Kidney capillary endothelial cell (primary cell): ENCODE data around the gene HOPX.
A peak's percentile ranks its signal among the peaks of the same experiment; 100 is the strongest.
"Not testable (repeated sequence)": the region's sequence is repeated elsewhere in the genome, so short reads cannot be mapped to it uniquely, and the experiment has no call there.

Experiments
- DNase-seq: peaks from one replicate; pipeline ENCODE4 v3.0.0-alpha.2; 2018; ENCODE audit warnings: low spot score

The HOPX gene

DNA sequence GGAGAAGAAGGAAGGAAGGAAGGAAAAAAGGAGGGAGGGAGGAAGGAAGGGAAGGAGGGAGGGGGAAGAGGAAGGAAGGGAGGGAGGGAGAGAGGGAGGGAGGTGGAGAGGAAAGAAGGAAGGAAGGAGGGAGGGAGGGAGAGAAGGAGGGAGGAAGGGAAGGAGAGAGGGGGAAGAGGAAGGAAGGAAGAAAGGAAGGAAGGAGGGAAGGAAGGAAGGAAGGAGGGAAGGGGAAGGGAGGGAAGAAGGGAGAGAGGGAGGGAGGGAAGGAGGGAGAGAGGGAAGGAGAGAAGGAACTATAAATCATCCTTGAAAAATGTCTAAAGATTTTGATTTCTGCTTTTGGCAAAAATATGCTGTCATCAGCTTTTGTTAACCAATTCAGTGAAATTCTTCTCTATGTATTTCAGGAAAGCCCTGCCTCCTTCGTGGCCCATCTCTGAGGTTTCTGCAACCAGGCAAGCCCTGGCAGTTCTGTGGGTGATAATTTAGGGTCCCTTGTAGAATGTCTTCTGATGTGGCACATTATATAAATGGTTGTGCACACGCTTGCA lies 7.1 kb upstream of the HOPX start:
- no peak for DNase-seq

DNA sequence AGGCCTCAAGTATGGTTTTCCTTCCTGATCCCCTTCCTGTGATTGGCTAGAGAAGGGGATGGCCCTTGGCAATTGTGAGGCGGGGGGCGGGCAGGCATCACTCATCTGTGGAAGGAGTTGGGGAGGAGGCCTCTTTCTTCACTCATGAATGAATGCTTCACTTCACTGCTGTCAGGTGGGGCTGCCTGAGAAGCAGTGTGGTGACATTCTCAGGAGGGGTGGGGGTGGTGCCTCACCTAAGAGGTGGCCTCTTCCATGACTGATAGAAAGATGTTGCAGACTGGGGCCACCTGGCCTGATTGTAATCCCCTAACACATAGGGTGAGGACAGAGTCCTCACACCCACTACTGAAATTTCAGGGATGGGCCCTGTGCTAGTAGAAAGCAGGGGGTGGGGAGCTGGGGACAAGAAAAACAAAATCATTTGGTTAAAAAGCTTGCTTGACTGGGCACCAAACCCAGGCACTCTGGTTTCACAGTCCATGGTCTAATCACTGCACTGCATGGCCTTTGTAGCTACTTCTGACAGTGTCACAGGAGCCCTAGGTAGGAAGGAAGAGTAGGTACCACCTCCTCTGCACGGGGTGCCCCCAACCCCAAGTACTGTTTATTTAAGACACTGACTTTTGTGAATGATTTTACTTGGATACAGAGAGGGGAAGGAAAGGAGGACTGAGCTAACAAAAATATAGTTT lies 5.6 kb upstream of the HOPX start:
- DNase-seq = no peak

- peak; percentile 34 for DNase-seq
Observed at GRCh38 chr4:56684320-56685050, 3.4 kb upstream of the HOPX start.

DNA sequence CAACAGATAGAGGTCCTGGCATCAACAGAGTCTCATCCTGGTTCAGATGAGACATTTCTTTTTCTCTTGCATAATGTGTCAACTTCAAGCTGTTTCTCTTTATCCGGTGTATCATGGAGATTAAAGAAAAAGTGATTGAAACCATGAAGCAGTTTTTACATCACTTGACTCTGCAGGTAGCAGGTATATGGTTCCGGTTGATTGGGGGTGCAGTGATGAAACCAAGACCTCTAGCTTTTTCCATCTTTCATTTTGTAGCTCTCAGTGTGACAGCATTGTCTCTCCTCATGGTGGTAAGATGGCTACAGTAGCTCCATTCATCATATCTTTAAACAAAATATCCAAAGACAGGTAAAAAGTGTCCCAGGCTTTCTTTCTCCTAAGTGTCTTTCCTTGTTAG lies 2.4 kb upstream of the HOPX start:
- no peak for DNase-seq

- no peak for DNase-seq
Observed at GRCh38 chr4:56681853-56682525, 893 bp upstream of the HOPX start.

DNA sequence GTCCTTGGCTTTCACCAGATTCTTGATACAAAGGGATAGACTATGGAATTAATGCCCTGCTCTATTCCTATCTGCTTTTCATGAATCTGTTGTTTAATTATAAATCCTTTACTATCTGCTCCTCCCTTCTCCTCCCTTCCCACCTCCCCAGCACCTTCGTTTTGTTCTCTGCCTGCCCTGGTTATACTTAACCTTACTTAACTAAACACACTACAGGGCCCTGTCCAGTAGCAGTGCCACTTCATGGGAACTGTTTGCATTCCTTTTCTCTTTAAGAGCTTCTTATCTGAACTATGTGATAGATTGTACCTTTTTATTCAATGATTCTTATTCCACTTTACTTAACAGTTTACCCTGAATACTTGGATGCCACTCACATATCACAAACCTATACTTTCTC lies 830 bp downstream of the HOPX start:
- DNase-seq = no peak

DNA sequence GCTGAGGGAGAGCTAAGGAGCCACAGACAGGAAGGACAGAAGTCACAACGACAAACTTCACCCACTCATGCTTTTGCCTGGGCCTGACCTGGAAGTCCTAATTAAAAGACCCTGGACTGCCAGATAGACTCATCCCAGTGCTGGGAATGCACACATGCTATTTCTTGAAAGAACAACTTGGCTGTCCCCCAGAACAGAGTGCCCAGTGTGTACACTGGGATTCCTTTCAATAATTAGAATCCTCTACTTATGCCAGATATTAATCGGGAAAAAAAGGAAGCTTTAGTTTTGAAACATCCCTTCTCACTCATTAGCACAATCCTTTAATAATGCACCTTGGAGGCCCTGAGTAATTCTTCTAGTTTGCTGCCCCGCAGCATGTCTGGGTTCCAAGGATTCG lies 3.4 kb downstream of the HOPX start:
- DNase-seq = no peak

DNA sequence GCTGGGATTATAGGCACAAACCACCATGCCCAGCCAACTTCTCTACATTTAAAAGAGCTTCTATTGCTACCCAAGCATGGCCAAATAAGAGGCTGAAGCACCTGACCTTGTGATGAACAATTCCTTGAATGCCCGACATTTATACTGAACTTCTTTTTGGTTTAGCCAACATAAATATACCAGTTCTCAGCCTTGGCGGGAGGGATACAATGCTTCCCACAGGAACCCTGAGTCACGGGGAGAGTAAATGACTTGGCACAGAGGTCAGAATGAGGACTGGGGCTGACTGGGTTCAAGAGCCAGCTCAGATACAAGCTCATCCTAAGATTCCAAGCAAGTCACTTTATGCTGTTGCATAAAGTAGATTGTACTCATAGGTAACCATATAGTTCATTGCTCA lies 6.1 kb downstream of the HOPX start:
- DNase-seq = no peak

DNA sequence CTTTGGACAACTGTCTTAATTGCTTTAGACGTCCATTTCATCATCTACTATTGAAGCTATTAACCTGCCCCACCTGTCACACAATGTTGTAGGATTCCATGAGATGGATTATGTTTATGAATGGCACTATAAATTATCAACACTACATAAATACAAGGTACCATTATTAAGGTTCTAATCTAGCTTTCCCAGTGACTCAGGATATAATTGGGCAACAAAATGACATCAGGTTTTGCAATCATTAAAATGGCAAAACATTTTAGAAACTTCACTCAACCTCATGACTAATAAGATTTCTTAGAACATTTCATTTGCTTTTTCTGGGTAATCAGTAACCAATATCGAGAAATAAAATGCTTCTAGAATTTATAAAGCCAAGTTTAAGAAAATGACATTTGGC lies 9.2 kb downstream of the HOPX start:
- DNase-seq = no peak

GRCh38 chr4:56671373-56671772 lies 9.7 kb downstream of the HOPX start:
- DNase-seq = no peak

DNA sequence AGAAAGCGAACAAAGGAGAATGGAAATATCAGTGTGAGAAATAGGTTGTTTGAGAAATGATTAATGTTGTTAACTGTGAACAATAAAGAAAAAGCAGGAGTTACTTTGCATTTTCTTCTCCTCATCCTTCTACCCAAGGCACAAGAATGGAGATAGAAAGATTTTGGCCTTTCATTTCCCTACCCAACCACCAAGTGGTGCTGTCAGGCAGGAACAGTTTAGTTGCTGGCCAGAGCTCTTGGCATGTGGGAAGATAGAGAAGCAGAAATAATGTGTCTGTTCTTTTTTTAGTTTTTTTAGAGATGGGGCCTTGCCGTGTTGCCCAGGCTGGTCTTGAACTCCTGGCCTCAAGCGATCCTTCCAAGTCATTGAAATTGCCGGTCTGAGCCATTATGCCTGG lies 12.8 kb downstream of the HOPX start:
- no peak for DNase-seq

DNA sequence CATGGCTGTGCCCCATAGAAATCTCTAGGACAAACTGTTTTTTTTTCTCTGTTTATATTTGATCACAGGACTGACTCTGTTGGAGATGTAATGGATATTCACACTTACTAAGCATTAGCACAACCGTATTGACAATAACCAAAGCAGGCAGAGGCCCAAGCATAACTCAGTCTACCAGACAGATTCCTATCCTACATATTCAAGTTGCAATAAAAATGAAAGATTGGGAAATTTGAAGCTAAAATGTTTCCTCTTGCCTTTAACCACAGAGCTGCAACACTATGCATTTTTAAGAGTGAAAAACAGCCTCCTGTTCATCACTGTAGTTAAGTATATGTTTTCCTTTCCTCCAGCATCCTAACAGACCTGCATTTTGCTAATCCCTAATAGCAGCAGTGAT lies 13.7 kb downstream of the HOPX start:
- not testable (repeated sequence) for DNase-seq

DNA sequence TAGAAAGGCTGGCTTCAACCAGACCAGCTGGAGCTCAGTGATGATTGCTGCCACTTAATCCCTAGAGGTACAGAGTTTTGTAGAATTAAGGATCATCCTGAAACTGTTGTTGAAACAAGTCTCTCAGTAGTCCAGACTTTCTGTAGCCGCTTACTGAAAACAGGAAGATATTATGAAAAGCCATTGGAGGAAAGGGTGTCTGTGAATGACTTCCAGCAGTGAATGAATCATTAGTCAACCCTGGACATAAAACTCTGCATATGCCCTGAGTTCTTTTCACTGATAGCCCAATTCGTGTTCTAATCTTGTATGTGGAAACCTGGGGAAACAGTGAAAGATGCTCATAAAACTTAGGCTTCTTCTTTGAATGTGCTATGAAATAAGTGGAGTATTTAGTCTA lies 14.8 kb downstream of the HOPX start:
- DNase-seq = no peak

GRCh38 chr4:56665781-56666180 lies 15.3 kb downstream of the HOPX start:
- DNase-seq = no peak

DNA sequence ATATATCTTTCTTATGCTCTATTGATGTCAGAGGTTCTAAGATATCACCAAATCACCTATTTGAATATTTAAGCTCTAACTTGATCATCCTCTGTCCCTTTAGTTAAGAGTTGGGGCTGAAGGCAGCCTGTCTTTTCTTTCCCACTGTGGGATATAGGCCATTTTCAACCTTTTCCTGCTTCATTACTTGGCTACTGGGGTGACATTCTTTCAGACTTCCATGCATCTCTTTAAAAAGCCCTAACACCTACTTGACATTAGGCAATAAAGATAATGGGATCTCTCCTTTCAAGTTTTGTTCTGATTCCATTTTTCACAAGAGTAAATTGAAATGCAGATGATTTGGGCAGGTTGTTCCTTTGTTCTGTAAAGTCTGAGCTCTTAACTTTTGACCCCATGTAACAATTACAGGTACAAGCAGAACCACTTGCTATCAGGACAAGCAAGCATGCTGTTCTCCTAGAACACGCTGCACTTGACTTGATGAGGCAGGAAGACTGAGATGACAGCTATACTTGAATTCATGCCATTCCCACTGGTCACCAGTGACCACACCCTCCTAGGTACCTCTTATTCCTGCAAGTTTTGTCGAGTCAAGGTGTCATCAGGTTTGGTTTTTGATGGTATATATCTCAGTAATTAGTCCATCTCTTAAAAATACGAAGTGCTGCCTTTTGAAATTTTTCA lies 18.2 kb downstream of the HOPX start:
- no peak for DNase-seq

DNA sequence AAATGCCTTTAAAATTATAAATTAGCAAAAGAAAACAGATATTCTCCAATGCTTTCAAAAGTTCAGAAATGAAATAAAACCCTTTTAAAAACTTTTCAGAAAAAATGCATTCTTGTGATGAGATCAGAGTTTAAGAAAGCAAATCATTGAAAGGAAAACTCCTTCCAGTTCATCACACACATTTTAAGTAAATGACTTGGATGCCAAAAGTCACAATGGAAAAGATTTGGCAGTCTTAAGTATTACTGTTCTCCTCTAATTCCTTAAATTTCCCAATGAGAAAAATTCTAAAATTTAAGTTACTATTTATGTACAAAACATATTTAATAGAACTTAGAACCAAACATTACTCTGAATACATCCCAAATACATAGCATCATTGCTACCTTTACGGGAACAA lies 21.1 kb downstream of the HOPX start:
- DNase-seq = no peak

DNA sequence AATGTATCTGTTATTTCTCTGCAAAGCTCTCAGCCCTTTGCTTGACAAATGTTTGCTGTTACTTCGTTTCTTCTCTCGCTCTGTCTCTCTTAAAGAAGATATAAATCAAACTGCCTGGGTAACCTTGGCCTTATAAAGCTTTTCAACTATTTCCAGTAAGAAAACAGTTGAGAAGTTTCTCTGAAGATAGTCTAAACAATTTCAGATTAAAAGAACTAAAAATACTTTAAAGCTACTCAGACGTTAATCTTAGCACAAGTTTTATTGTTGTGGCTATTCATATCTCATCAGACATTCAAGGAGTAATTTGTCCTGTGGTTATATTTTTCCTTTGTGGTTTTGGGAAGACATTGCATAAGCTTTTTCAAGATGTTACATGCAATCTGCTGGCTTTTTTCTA lies 22.6 kb downstream of the HOPX start:
- no peak for DNase-seq

DNA sequence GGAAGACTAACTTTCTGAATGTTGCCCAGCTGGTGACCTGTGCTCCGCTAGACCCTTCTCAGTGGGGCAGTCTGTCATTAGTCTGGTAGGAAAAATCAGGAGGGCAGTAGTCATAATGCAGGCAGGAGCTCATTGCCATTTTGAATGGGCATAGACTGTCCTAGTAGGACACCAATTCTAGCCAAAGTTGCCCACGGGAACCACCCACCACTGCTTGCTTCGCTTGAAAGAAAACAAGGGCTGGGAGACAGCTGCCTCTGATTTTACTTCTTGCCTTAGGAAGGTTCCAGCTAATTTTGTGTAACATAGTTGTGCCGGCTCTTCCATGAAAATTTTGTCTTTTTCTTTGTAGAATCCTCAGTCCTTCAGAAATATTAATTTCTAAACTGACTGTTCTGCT lies 23.3 kb downstream of the HOPX start:
- no peak for DNase-seq

GRCh38 chr4:56657128-56657527 lies 24.0 kb downstream of the HOPX start:
- no peak for DNase-seq

GRCh38 chr4:56656346-56656643 lies 24.8 kb downstream of the HOPX start:
- no peak for DNase-seq

GRCh38 chr4:56655627-56656345 lies 25.3 kb downstream of the HOPX start:
- no peak for DNase-seq

- no peak for DNase-seq
Observed at GRCh38 chr4:56655209-56655626, 25.9 kb downstream of the HOPX start.
